ENCODE measurements around the gene TBC1D9B.

TBC1D9B gene

GRCh38 chr5:179918742-179919486 is 11.2 kb upstream of the TBC1D9B start:
- no peak overlapping the region for H3K4me3 ChIP-seq (ENCODE audit: low read depth, low read length)
- TF ChIP-seq, protein P1, sequence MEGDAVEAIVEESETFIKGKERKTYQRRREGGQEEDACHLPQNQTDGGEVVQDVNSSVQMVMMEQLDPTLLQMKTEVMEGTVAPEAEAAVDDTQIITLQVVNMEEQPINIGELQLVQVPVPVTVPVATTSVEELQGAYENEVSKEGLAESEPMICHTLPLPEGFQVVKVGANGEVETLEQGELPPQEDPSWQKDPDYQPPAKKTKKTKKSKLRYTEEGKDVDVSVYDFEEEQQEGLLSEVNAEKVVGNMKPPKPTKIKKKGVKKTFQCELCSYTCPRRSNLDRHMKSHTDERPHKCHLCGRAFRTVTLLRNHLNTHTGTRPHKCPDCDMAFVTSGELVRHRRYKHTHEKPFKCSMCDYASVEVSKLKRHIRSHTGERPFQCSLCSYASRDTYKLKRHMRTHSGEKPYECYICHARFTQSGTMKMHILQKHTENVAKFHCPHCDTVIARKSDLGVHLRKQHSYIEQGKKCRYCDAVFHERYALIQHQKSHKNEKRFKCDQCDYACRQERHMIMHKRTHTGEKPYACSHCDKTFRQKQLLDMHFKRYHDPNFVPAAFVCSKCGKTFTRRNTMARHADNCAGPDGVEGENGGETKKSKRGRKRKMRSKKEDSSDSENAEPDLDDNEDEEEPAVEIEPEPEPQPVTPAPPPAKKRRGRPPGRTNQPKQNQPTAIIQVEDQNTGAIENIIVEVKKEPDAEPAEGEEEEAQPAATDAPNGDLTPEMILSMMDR (IDR thresholded peaks at IDR 0.05; ENCODE audit: borderline replicate concordance, insufficient read depth, low read depth, low read length), result no peak

- no peak overlapping the region for H3K4me3 ChIP-seq (ENCODE audit: low read depth, low read length)
- TF ChIP-seq, protein P1 (IDR thresholded peaks at IDR 0.05; ENCODE audit: borderline replicate concordance, insufficient read depth, low read depth, low read length), result no peak
These were observed 8.8 kb upstream of the TBC1D9B start for GRCh38 chr5:179916523-179916922.

GRCh38 chr5:179915406-179915935 is 7.8 kb upstream of the TBC1D9B start:
- no peak overlapping the region for H3K4me3 ChIP-seq (ENCODE audit: low read depth, low read length)
- TF ChIP-seq, protein P1 (IDR thresholded peaks at IDR 0.05; ENCODE audit: borderline replicate concordance, insufficient read depth, low read depth, low read length), result no peak

DNA sequence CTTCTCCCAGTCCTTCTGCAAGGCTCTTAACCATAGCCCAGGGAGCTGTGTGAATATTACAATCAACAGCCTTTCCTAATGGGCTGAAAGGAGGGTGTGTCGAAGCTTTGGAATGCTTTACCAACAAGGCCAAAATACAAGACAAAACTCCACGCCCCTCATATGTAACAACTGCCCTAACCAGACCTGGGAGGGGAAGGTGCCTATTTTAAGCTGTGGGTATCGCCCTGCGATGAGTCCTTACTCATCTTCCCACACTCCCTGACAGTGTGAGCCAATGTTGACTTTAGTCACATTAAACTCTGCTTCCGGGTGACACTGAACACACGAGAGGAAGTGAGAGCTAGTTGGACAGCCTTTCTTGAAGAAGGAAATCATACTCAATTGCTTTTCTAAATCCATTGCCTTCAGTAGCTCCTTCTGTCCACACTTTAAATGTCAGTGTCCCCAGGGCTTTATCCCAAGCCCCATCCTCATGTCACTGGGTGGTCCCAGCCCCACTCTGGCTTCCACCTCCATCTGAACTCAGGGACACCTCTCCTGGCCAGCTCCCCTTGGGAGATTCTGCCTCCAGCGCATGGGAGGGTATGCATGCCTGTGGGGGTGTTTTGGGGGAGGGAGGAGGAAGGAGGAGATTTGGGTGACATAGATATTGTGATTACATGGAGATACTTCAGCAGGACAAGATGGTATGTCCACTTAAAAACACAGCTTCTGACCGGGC is 6.5 kb upstream of the TBC1D9B start:
- no peak overlapping the region for H3K4me3 ChIP-seq (ENCODE audit: low read depth, low read length)
- TF ChIP-seq, protein P1 (IDR thresholded peaks at IDR 0.05; ENCODE audit: borderline replicate concordance, insufficient read depth, low read depth, low read length), result no peak

GRCh38 chr5:179913461-179913860 is 5.8 kb upstream of the TBC1D9B start:
- no peak overlapping the region for H3K4me3 ChIP-seq (ENCODE audit: low read depth, low read length)

DNA sequence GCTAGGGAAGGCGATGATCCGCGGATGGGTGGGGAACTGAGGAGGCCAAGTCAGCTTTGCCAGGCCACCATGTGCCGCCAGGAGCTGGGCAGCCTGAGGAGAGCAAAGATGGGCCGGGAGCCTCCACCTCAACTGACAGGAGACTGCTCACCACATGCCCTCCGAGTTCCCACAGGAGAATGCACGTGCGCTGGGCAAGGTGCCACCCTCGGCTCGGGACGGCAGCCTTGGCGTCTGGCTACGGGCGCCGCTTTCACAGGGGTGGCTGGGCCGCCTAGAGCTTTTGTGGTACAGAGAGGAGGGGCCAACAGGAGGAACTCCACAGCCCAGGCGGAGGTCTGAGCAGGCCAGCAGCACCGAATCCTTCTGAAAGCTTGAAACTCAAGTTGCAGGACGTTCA is 5.3 kb upstream of the TBC1D9B start:
- TF ChIP-seq, protein P1 (IDR thresholded peaks at IDR 0.05; ENCODE audit: borderline replicate concordance, insufficient read depth, low read depth, low read length), result no peak
- H3K4me3 ChIP-seq (ENCODE audit: low read depth, low read length), result no peak overlapping the region

More at GRCh38 chr5:179913461-179913860, 5.8 kb upstream of the TBC1D9B start:
- TF ChIP-seq, protein P1 (IDR thresholded peaks at IDR 0.05; ENCODE audit: borderline replicate concordance, insufficient read depth, low read depth, low read length), result no peak
